Measurements from ENCODE around the gene ZNF772.

DNA sequence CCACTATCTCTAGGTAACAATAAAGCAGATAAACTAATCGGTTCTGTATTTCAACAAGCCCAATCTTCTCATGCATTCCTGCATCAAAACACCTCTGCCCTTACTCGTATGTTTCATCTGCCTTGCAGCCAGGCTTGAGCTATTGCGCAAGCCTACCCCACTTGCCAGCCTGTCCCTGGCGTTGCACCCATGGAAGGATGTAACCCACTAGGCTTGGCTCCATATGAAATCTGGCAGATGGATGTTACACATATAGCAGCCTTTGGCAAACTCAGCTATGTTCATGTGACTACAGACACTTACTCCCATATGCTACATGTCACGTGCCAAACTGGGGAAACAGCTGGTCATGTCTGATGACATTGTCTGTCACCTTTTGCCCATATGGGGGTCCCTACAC is 37.9 kb upstream of the ZNF772 start:
- TF ChIP-seq POLR2A (IDR thresholded peaks at IDR 0.05) = no peak
- TF ChIP-seq, protein P1, sequence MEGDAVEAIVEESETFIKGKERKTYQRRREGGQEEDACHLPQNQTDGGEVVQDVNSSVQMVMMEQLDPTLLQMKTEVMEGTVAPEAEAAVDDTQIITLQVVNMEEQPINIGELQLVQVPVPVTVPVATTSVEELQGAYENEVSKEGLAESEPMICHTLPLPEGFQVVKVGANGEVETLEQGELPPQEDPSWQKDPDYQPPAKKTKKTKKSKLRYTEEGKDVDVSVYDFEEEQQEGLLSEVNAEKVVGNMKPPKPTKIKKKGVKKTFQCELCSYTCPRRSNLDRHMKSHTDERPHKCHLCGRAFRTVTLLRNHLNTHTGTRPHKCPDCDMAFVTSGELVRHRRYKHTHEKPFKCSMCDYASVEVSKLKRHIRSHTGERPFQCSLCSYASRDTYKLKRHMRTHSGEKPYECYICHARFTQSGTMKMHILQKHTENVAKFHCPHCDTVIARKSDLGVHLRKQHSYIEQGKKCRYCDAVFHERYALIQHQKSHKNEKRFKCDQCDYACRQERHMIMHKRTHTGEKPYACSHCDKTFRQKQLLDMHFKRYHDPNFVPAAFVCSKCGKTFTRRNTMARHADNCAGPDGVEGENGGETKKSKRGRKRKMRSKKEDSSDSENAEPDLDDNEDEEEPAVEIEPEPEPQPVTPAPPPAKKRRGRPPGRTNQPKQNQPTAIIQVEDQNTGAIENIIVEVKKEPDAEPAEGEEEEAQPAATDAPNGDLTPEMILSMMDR (IDR thresholded peaks at IDR 0.05) = no peak
